GM12801 (cell line): ENCODE data around the gene ACKR2.

Experiments
- CTCF ChIP-seq: IDR thresholded peaks from one replicate; pipeline ENCODE4 v1.5.1; 2011; ENCODE audit warnings: control low read depth; ENCODE audit not compliant: insufficient read length; ENCODE audit errors: extremely low read depth

ACKR2 gene

GRCh38 chr3:42872718-42873117, 63.5 kb downstream of the ACKR2 start:
- TF ChIP-seq CTCF, result no peak

- no peak for TF ChIP-seq CTCF
Measured at GRCh38 chr3:42873221-42873982, 64.2 kb downstream of the ACKR2 start.

GRCh38 chr3:42874749-42875148, 65.5 kb downstream of the ACKR2 start:
- no peak for TF ChIP-seq CTCF

- TF ChIP-seq CTCF, result no peak
Measured at GRCh38 chr3:42875325-42876151, 66.3 kb downstream of the ACKR2 start, which contains the start of gene CYP8B1. TSS of gene CYP8B1 (minus strand) at chr3:42875879. CDS start at chr3:42875816, 63 bp downstream.

GRCh38 chr3:42876401-42876800, 67.2 kb downstream of the ACKR2 start:
- no peak for TF ChIP-seq CTCF

GRCh38 chr3:42876940-42877720, 67.9 kb downstream of the ACKR2 start:
- TF ChIP-seq CTCF, result no peak

GRCh38 chr3:42877881-42878280, 68.6 kb downstream of the ACKR2 start:
- no peak for TF ChIP-seq CTCF
